HFFc6 (cell line): ENCODE measurements around the gene FGF19. TPM values are rescaled to one million over a fixed set of nuclear protein-coding genes. Genes with fewer than 3 reads are reported as not detected.
"Not testable (repeated sequence)": the region's sequence is repeated elsewhere in the genome, so short reads cannot be mapped to it uniquely, and the experiment has no call there.

Experiments used
- DNase-seq: peaks from one replicate; pipeline ENCODE4 v3.0.0-alpha.2; 2018
- H3K27ac Mint-ChIP-seq: 2 replicates; pipeline ENCODE4 v1.8.0; 2020; ENCODE audit warnings: mild to moderate bottlenecking, mixed read lengths
- H3K27me3 Mint-ChIP-seq: 2 replicates; pipeline ENCODE4 v1.8.0; 2021; ENCODE audit warnings: mild to moderate bottlenecking, moderate library complexity, mixed read lengths; ENCODE audit not compliant: insufficient read depth
- H3K36me3 Mint-ChIP-seq: 2 replicates; pipeline ENCODE4 v1.8.0; 2021; ENCODE audit warnings: low read depth, mixed read lengths
- H3K4me1 Mint-ChIP-seq: 2 replicates; pipeline ENCODE4 v1.8.0; 2020; ENCODE audit warnings: low read depth, mixed read lengths
- H3K4me3 Mint-ChIP-seq: 2 replicates; pipeline ENCODE4 v1.8.0; 2020; ENCODE audit warnings: mild to moderate bottlenecking, moderate library complexity, mixed read lengths
- H3K9me3 Mint-ChIP-seq: 2 replicates; pipeline ENCODE4 v1.8.0; 2020; ENCODE audit warnings: mild to moderate bottlenecking, mixed read lengths
- CTCF ChIP-seq: fragments of 200-600 bp; sonication (generic); IDR thresholded peaks from 2 replicates; pipeline ENCODE4 v1.5.0; 2021; ENCODE audit warnings: antibody characterized with exemption, mild to moderate bottlenecking
- total RNA-seq, 6 experiments: library from RNA; stranded (reverse); fragmentation: NEBNext Ultra II Directional; extraction: Animal tissue kit (Norgen Biotek cat#: 25700); gene quantifications; 2 replicates in 1 of 6; 3 replicates in 5 of 6; pipeline ENCODE4 v1.2.3, GENCODE V29; 2021

FGF19 gene
- total RNA-seq, 6 experiments from 2014 or later, result not detected

GRCh38 chr11:69697861-69698260 lies 6.0 kb downstream of the FGF19 start:
- Mint-ChIP-seq H3K27me3 (peaks cover 50% of the 10 kb centered on the region), H3K27ac (no peak overlapping the region), H3K9me3 (no peaks in the 10 kb centered on the region), H3K36me3 (no peaks in the 10 kb centered on the region), H3K4me3 (no peak overlapping the region), H3K4me1 (peaks cover 9% of the 10 kb centered on the region)
- TF ChIP-seq CTCF, result no peak
- DNase-seq, result no peak

DNA sequence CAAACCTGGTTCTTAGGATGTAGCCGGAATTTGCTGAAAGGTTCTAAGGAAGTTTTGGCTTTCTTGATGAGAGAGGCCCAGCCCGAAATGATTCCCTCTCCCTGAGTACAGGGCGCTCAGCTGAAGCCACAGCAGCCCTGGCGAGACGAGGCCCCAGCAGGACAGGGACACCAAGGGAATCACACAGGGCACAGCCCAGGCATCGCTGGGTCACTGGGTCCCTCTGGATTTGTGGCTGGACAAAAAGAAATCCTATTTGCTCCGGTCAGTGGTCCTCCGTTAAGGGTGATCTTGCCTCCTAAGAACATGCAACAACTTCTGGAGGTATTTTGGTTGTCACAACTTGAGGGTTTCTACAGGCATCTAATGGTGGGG lies 6.4 kb downstream of the FGF19 start:
- DNase-seq, result no peak
- Mint-ChIP-seq H3K27ac (no peak overlapping the region), H3K4me1 (peaks cover 9% of the 10 kb centered on the region), H3K36me3 (no peaks in the 10 kb centered on the region), H3K4me3 (no peak overlapping the region), H3K27me3 (peaks cover 49% of the 10 kb centered on the region), H3K9me3 (peaks cover 3% of the 10 kb centered on the region)
- TF ChIP-seq CTCF, result no peak

DNA sequence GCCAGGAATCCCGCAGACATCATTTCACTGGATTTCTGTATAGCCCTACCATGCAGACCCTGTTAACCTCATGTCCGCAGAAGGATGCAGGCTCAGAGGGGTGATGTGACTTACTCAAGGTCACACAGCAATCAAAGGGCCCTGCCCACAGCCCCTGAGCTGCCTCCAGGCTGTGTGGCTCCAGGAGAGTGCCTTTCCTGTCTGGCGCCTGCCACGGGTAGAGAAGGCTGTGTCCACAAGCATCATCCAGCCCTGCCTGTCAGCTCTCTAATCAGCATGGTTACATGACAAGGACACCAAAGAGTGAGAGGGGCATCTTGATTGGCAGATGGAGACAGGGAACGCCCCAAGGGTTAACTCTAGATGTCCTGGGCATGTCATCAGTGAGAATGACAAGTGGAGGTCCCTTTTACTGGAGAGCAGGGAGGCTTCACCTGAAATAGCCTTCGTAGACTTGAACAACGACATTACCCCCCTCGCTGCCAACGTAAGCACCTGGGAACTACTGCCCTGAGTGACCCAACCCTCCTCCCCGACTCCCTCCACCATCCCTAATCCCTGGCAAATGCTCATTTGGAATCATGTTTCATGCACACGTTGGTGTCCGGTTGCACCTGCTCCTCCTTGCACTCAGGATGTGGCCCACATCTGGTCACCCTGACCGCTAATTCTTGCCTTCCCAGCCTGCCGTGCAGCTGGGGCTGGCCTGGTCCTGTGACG lies 6.9 kb downstream of the FGF19 start:
- Mint-ChIP-seq H3K9me3 (peaks cover 8% of the 10 kb centered on the region), H3K4me1 (peaks cover 9% of the 10 kb centered on the region), H3K4me3 (no peak overlapping the region), H3K27me3 (peaks cover 47% of the 10 kb centered on the region), H3K27ac (no peak overlapping the region), H3K36me3 (no peaks in the 10 kb centered on the region)
- TF ChIP-seq CTCF, result no peak
- no peak for DNase-seq

GRCh38 chr11:69695995-69696394 lies 7.8 kb downstream of the FGF19 start:
- DNase-seq, result not testable (repeated sequence)

GRCh38 chr11:69695581-69695980 lies 8.2 kb downstream of the FGF19 start:
- Mint-ChIP-seq H3K4me3 (no peak overlapping the region), H3K9me3 (peaks cover 8% of the 10 kb centered on the region), H3K27ac (no peak overlapping the region), H3K27me3 (peaks cover 40% of the 10 kb centered on the region), H3K36me3 (no peaks in the 10 kb centered on the region), H3K4me1 (peaks cover 5% of the 10 kb centered on the region)
- no peak for DNase-seq
- no peak for TF ChIP-seq CTCF

More at GRCh38 chr11:69695995-69696394, 7.8 kb downstream of the FGF19 start:
- not testable (repeated sequence) for H3K9me3 Mint-ChIP-seq, H3K36me3 Mint-ChIP-seq, H3K27ac Mint-ChIP-seq, H3K4me1 Mint-ChIP-seq, H3K4me3 Mint-ChIP-seq
- H3K27me3 Mint-ChIP-seq, result peaks cover 44% of the 10 kb centered on the region

DNA sequence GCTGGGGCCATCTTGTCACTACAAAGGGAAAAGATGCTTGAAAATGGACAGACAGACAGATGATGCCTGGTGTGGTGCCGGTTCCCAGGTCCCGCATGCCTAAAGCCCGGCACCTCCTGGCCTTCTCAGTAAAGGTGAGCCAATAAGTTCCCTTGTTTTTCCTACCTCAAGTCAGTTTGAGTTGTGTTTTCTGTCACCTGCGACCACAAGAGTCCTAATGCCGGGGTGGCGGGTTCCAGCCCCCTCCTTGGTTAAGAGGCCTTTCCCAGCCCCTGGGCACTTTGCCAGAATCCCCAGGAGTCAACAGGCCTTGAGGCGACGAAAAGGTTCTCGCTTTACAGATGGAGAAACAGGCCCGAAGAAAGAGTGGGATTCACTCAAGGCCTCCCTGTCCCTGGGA lies 9.0 kb downstream of the FGF19 start:
- Mint-ChIP-seq H3K4me1 (no peaks in the 10 kb centered on the region), H3K36me3 (no peaks in the 10 kb centered on the region), H3K27me3 (peaks cover 39% of the 10 kb centered on the region), H3K27ac (no peak overlapping the region), H3K9me3 (peaks cover 8% of the 10 kb centered on the region), H3K4me3 (no peak overlapping the region)
- DNase-seq, result no peak
- no peak for TF ChIP-seq CTCF
